Measurements from ENCODE around the gene PDAP1. TPM values are rescaled to one million over a fixed set of nuclear protein-coding genes. Genes with fewer than 3 reads are reported as not detected.
A peak's percentile ranks its signal among the peaks of the same experiment; 100 is the strongest.

Gene PDAP1
- total and polyA plus RNA-seq, 9 of the 15 experiments (the other 6 are each of a cell fraction or from before 2014, with no cell fraction given): 10.2 to 315 (median 129) TPM

- Histone ChIP-seq H3K9me3 (replicated peaks; ENCODE audit: control insufficient read depth, insufficient read depth, low read depth, low read length) (no peaks in the 10 kb centered on the region), H3K9me1 (ENCODE audit: control insufficient read depth, insufficient read depth, low read length) (no peaks in the 10 kb centered on the region), H3K27me3 (ENCODE audit: control insufficient read depth in 2 of 2, insufficient read depth in 2 of 2, low read length in 2 of 2) (no peaks in the 10 kb centered on the region), H3K79me2 (ENCODE audit: control insufficient read depth, insufficient read depth, low read length) (no peaks in the 10 kb centered on the region), H3K4me1 (replicated peaks in 1 of 2; ENCODE audit: control insufficient read depth in 2 of 2, insufficient read depth in 2 of 2, low read length in 2 of 2) (peaks cover 0 to 10% of the 10 kb centered on the region in 2 experiments; a peak in 1 of 5 replicates), H3K9ac (ENCODE audit: insufficient read depth in 1 of 2, low read depth in 2 of 2, low read length in 2 of 2) (peak overlapping the region in 1 of 2 experiments; percentile 17; a peak in 1 of 4 replicates), H3K4me2 (ENCODE audit: insufficient read depth, low read length) (no peak overlapping the region), H2AFZ (ENCODE audit: low read depth, low read length) (no peak overlapping the region), H3K27ac (ENCODE audit: extremely low read depth, low read depth, low read length) (no peak overlapping the region), H3K4me3 (no peak overlapping the region), H3K36me3 (ENCODE audit: control insufficient read depth, insufficient read depth, low read length) (peaks cover 72% of the 10 kb centered on the region; the same call in 2 of the 3 replicates), H4K20me1 (replicated peaks; ENCODE audit: control insufficient read depth, insufficient read depth, low read length) (no peaks in the 10 kb centered on the region)
- no peak for FAIRE-seq
- CTCF ChIA-PET (ENCODE audit: low intra/inter-chr PET ratio): no interaction called here
- DNase-seq (ENCODE audit: extremely low read depth in 1 of 4, low spot score in 3 of 4): no peak
- 93% methylated on average over 8 of the region's 8 CpGs for WGBS (ENCODE audit: insufficient coverage, low coverage, missing lambda C conversion rate)
- intact Hi-C loops (cut with micrococcal nuclease): no loop called here
- POLR2A ChIA-PET: interaction anchor here (0.9 to 1.8 kb wide), 3 partner anchors 9 to 27 kb away, joined by 3 to 12 read pairs (median 10); partner anchors contain the start of genes BUD31 and PDAP1
- BruUV-seq (replicated peaks): no TSS peak
- TF ChIP-seq ZSCAN29 (IDR thresholded peaks at IDR 0.05): no peak
- 0 out of 2 replicates have a peak, but pooled peaks have one; percentile 5 for TF ChIP-seq POLR2G (IDR thresholded peaks at IDR 0.05; ENCODE audit: low read depth, low read length)
- no peak; the same call in 2 of the 3 replicates for ATAC-seq
- in situ Hi-C loops (cut with MboI): no loop called here
Measured at GRCh38 chr7:99429756-99430155, 21.4 kb upstream of the PDAP1 start.

- H3K79me2 ChIP-seq (ENCODE audit: control insufficient read depth, insufficient read depth, low read length): no peaks in the 10 kb centered on the region
- FAIRE-seq: no peak
- no peaks in the 10 kb centered on the region for H3K27me3 ChIP-seq (ENCODE audit: control insufficient read depth in 2 of 2, insufficient read depth in 2 of 2, low read length in 2 of 2)
- H3K9ac ChIP-seq (ENCODE audit: insufficient read depth in 1 of 2, low read depth in 2 of 2, low read length in 2 of 2): no peak overlapping the region; a peak in 1 of 4 replicates
- ATAC-seq: no peak; the same call in 2 of the 3 replicates
- H2AFZ ChIP-seq (ENCODE audit: low read depth, low read length): no peak overlapping the region
- H3K27ac ChIP-seq (ENCODE audit: extremely low read depth, low read depth, low read length): no peak overlapping the region
- H3K9me3 ChIP-seq (replicated peaks; ENCODE audit: control insufficient read depth, insufficient read depth, low read depth, low read length): no peaks in the 10 kb centered on the region
- no peak for DNase-seq (ENCODE audit: extremely low read depth in 1 of 4, low spot score in 3 of 4)
- 85% methylated on average over 9 of the region's 10 CpGs for WGBS (ENCODE audit: insufficient coverage, low coverage, missing lambda C conversion rate)
- ChIA-PET CTCF (ENCODE audit: low intra/inter-chr PET ratio) (no interaction called here), POLR2A (interaction anchor here (1.7 to 1.8 kb wide), 2 partner anchors 9 to 20 kb away, joined by 10 to 12 read pairs; partner anchors contain the start of genes BUD31 and PDAP1)
- no TSS peak for BruUV-seq (replicated peaks)
- peaks cover 72% of the 10 kb centered on the region; the same call in 2 of the 3 replicates for H3K36me3 ChIP-seq (ENCODE audit: control insufficient read depth, insufficient read depth, low read length)
- intact Hi-C loops (cut with micrococcal nuclease) (no loop called here), in situ Hi-C loops (cut with MboI) (no loop called here)
- H3K4me1 ChIP-seq (replicated peaks in 1 of 2; ENCODE audit: control insufficient read depth in 2 of 2, insufficient read depth in 2 of 2, low read length in 2 of 2): peaks cover 0 to 12% of the 10 kb centered on the region in 2 experiments; a peak in 1 of 5 replicates
- H3K9me1 ChIP-seq (ENCODE audit: control insufficient read depth, insufficient read depth, low read length): no peaks in the 10 kb centered on the region
- TF ChIP-seq ZNF146 (CRISPR knock-in tag; IDR thresholded peaks at IDR 0.05; ENCODE audit: unreplicated experiment) (no peak), ZNF121 (CRISPR knock-in tag; conservative IDR thresholded peaks at IDR 0.05) (0 out of 2 replicates have a peak, but pooled peaks have one; percentile 20)
- H3K4me2 ChIP-seq (ENCODE audit: insufficient read depth, low read length): no peak overlapping the region
- no peak overlapping the region for H3K4me3 ChIP-seq
- H4K20me1 ChIP-seq (replicated peaks; ENCODE audit: control insufficient read depth, insufficient read depth, low read length): no peaks in the 10 kb centered on the region
Measured at GRCh38 chr7:99428972-99429566, 20.7 kb upstream of the PDAP1 start.

Data from K562 (cell line).